ENCODE data around the gene TRABD2B. TPM values are rescaled to one million over a fixed set of nuclear protein-coding genes. Genes with fewer than 3 reads are reported as not detected.

TRABD2B gene
- total RNA-seq, 1 donor from 2014 or later: 0.92 TPM

DNA sequence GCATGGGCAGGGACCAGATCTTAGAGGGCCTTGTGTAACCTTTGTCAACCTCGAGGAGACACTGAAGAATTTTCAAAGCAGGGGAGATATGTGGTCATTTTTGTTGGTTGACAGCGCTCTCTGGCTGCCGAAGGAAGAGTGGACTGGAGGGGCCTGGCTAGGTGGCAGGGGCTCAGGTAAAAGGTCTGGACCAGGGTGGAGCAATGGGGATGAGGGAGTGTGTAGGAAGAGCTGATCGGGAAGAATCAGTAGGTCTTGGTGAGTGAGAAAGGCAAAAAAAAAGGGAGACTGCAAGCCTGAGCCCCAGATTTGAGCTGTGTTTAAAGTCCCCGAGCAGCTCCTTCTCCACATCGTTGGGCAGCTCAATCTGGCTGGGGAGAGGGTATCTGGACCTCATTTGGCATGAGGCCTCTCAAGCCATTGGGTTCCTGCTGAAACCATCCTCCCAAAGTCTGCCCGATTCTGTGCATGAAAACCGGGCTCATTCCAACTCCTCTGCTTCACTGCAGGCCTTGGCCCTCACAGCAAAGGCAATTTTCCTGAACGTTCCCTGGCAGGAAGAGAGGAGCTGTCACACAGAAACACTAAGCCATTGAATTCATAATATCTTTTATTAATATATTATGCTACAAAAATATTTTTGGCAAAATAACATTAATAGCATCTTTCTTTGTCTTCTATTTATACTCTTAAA, 237.1 kb downstream of the TRABD2B start:
- intact Hi-C loops (cut with micrococcal nuclease): no loop called here
- ATAC-seq: no peak

DNA sequence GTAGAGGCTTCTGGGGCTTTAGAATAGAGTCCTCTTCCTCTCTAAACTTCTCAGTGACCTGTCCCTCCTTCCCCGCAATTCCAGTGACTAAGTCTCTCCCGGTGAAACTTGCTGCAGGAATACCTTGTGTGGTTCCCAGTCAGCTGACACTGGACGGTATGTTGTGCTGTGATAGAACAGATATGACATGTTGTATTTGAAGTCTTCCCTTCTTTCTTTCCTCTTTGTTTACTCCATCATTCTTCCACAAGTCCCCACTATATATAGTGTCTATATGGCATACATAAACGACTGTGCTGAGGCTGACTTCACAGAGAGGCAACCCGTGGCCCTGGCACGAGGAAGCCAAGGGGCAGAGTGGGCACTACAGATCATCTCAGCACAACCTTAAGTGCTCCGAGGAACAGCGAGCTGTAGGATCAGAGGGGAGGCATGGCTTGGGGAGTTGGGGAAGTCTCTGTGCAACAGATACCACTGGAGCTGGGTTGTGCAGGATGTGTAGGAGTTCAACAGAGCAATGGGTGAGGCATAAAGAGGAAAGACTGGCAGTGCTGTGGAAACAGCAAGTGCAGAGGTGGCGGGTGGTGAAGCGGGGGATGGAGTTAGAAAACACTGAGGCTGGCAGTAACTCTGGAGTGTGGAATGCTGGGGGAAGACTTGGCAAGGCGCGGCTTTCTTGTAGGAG, 237.8 kb downstream of the TRABD2B start:
- intact Hi-C loops (cut with micrococcal nuclease): no loop called here
- no peak for ATAC-seq
- no peak for DNase-seq

More for the DNA sequence above, 237.1 kb downstream of the TRABD2B start:
- no peak for DNase-seq

- DNase-seq (no peak), ATAC-seq (peak; percentile 43)
- intact Hi-C loops (cut with micrococcal nuclease): no loop called here
Measured at GRCh38 chr1:47758341-47759250, 238.6 kb downstream of the TRABD2B start.

DNA sequence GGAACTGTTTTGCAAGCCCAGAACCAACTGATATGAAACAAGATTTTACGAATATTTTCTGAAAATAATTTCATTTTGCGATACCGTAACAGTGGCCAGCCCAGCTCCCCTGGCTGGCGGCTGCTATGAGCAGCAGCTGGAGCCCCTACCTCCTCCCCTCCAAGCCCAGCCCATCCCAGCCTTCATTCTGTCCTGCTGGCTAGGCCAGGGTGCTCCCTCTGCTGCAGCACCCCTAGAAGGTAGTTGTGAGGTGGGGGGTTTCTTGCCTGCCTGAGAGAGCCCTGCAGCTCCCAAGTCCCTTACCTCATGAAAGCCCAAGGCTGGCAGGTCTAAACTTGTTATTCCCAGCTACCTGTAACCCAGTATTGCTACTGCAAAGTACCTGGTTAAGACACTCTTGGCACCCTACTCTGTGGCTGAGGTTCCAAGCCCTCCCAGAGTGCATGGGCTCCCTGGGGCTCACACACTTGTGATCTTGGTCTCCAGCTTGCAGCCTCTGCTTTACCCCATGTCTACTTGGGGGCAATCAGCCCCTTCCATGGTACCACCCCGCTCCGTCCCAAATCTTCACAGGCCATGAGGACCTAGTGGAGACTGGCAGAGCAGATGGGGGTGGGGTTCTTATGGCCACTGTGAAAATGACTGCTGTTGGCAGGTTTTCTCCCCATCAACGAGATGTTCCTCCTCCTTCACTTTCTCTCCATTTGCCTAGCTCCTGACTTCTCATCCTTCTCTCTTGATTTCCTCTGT, 239.8 kb downstream of the TRABD2B start:
- intact Hi-C loops (cut with micrococcal nuclease): no loop called here
- ATAC-seq: no peak
- DNase-seq: no peak

- intact Hi-C loops (cut with micrococcal nuclease): no loop called here
- ATAC-seq: no peak
- no peak for DNase-seq
Measured at GRCh38 chr1:47756411-47756810, 240.8 kb downstream of the TRABD2B start.

DNA sequence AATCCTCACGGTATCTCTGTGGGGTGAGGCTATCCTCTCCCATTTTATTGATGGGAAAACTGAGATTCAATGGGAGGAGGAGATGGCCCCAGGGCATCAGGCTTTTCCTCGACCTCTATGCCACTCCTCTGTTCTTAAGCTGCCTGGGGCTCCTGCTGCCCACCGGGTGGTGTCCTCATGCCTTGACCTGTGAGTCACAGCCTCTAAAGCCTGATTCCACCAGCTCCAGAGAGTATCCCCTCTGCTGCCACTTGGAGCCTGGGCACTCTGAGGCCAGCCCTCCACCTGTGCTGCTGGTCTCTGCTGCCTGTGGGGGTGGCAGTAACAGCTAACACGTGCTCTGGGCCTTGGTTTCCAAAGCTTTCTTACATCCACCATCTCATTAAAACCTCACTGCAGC, 241.2 kb downstream of the TRABD2B start:
- DNase-seq: no peak
- intact Hi-C loops (cut with micrococcal nuclease): no loop called here
- ATAC-seq: no peak

DNA sequence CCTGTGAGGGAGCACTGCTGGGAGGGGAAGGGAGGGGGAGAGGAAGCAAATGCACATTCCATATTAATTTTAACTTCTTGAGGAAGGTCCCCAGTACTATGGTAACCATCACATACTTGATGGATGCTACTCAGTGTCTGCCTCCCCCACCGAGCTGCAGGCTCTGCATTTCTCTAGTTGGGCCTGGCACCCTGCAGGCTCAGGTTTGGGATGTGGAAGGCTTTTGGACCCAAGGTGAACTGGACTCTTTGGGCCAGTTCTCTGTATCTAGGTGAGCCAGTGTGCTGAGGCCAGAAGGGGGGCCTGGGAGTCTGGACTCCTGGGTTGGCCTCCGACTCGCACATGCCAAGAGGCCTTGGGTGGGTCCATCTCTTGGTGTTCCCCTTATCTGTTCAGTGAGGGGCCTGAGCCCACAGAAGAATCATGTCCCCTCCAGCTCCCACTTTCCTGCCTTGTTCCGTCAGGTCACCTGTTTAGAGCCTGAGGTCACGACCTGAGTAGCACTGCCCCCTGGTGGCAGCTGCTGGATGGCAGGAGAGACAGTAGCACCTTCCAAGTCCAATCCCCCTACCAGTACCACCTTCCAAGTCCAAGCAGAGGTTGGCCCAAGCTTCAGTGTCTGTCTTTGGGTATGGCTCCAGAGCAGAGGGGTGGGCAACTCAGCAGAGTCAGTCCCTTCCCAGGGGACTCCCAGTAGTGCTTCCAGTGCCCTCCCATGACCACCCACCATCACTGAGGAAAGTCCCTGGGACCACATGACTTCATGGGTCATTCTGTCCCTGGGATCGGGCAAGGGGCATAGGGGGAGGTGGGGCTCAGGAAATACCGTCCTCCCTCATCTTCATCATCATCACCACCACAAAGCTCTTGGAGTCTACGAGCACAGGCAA, 241.8 kb downstream of the TRABD2B start:
- DNase-seq (peak; percentile 44), ATAC-seq (no peak)
- intact Hi-C loops (cut with micrococcal nuclease): no loop called here

DNA sequence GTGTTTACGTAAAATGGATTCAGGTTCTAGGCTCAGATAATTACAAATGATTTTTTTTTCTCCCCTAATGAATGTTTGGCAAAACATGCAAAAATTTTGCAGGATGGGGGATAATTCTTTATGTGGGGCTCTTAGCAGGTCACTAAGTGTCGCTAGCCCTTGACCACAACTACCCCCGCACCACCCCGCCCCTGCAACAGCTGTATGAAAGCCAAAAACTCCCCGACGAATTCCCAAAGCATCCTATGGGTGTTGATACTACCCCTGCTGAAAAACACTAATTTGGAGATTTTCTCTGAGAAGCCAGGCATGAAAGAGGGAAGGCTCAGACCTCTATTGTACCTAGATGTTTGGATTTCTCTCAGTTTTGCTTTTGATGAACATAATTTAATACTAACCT, 243.0 kb downstream of the TRABD2B start:
- intact Hi-C loops (cut with micrococcal nuclease): no loop called here
- ATAC-seq: no peak
- no peak for DNase-seq

DNA sequence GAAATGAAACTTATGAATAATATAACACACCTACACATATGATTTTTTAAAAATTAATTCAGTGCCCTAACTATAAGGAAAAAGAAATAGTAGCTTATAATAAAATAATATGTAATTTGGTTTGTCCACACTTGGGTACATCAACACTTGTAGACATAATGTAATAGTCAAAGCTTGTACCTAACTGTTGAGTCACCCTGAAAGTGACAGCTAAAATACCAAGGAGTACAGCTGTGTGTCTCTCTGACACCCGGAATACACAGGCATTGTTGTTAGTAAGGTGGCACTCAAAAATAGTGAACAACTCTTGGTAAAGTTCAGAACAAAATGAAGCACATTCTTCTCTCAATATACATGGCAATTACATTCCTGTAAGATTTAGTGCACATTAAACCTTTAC, 243.4 kb downstream of the TRABD2B start:
- intact Hi-C loops (cut with micrococcal nuclease): no loop called here
- ATAC-seq (no peak), DNase-seq (no peak)

GRCh38 chr1:47752559-47752958, 244.6 kb downstream of the TRABD2B start:
- no peak for DNase-seq
- ATAC-seq: no peak
- intact Hi-C loops (cut with micrococcal nuclease): no loop called here

- intact Hi-C loops (cut with micrococcal nuclease): no loop called here
- ATAC-seq: peak; percentile 13
- no peak for DNase-seq
Measured at GRCh38 chr1:47751996-47752451, 245.2 kb downstream of the TRABD2B start.

- intact Hi-C loops (cut with micrococcal nuclease): no loop called here
- ATAC-seq: no peak
- no peak for DNase-seq
Measured at GRCh38 chr1:47751193-47751592, 246.0 kb downstream of the TRABD2B start.

DNA sequence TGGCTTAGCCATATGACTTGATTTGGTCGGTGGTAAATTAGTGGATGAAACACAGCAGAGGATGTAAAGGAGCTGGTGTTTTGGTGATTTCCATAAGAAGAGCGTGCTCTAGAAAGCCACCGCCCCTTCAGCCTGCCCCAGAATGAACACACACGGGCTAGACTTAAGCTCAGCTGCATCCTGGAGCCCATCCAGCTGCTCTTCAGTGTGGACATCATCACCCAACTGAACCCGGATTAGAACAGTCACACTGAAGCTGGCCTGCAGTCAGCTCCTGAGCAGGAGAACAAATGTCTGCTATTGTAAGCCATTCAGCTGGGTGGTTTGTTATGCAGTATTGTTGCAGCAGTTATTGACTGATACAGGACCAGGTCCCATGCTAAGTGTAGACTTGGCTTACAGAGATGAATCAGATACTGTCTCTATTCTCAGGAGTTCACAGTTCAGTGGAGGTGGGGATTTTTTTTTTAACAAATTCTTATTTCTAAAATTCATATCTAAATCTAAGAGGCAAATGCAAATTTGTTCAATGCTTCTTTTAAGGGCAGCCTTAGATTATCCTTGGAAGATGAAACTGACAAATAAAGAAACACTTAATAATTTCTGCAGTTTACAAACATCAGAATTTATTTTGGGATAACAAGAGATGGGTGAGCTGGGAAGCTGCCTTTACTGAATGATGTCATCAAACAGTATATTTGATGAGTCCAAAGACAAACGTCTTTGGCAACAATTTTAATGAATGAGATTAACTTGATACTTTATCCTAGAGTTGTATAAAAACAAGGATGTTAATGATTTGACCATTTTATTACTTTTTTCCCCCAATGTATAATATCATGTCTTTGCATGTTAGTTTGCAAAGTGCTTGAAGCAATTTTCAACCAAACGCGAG, 251.2 kb downstream of the TRABD2B start:
- DNase-seq (no peak), ATAC-seq (peak; percentile 67)
- intact Hi-C loops (cut with micrococcal nuclease): no loop called here

- ATAC-seq: no peak
- intact Hi-C loops (cut with micrococcal nuclease): no loop called here
Measured at GRCh38 chr1:47742890-47743760, 254.1 kb downstream of the TRABD2B start.

GRCh38 chr1:47738560-47739182, 258.5 kb downstream of the TRABD2B start:
- intact Hi-C loops (cut with micrococcal nuclease): loop anchor here (5.0 kb wide), 1 partner anchor 324 kb away; no protein-coding TSS in a partner anchor
- DNase-seq: peak; percentile 60
- ATAC-seq: peak; percentile 79

More at GRCh38 chr1:47742890-47743760, 254.1 kb downstream of the TRABD2B start:
- DNase-seq: no peak

- DNase-seq (no peak), ATAC-seq (no peak)
- intact Hi-C loops (cut with micrococcal nuclease): no loop called here
Measured at GRCh38 chr1:47732489-47732888, 264.7 kb downstream of the TRABD2B start.

Measured in left ventricle myocardium superior (tissue), 1 donor.